ENCODE data around the gene TMEM143.
"Not testable (repeated sequence)": the region's sequence is repeated elsewhere in the genome, so short reads cannot be mapped to it uniquely, and the experiment has no call there.

The TMEM143 gene

DNA sequence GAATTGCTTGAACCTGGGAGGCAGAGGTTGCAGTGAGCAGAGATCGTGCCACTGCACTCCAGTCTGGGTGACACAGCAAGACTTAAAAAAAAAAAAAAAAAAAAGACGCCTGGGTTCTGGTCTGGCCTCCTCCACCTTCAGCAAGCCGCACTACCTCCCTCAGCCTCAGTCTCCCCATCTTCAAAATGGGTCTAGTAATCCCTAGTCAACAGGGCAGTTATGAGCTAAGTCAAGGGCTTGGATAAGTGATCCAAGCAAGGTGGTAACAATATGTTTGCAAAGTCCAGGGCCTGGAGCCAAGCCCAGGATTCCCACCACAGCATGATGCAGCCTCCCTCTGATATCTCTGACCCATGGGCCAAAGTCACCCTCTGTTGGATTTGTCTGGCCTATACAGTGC, 23.2 kb upstream of the TMEM143 start:
- H3K36me3 ChIP-seq (ENCODE audit: control insufficient read depth, insufficient read depth, low read length): peaks cover 74% of the 10 kb centered on the region
- no peaks in the 10 kb centered on the region for H3K9me3 ChIP-seq (ENCODE audit: control insufficient read depth, insufficient read depth, low read length)
- no peak overlapping the region for H3K27ac ChIP-seq (ENCODE audit: low read depth, low read length)
- H3K9ac ChIP-seq (ENCODE audit: low read depth, low read length): no peak overlapping the region
- H3K4me3 ChIP-seq (ENCODE audit: low read depth, low read length): no peak overlapping the region
- no peaks in the 10 kb centered on the region for H3K4me1 ChIP-seq (ENCODE audit: control insufficient read depth, insufficient read depth, low read length)
- H3K27me3 ChIP-seq (ENCODE audit: control insufficient read depth, insufficient read depth, low read length): no peaks in the 10 kb centered on the region

- H3K9ac ChIP-seq (ENCODE audit: low read depth, low read length): no peak overlapping the region
- H3K4me3 ChIP-seq (ENCODE audit: low read depth, low read length): no peak overlapping the region
- no peak overlapping the region for H3K27ac ChIP-seq (ENCODE audit: low read depth, low read length)
- peaks cover 83% of the 10 kb centered on the region for H3K36me3 ChIP-seq (ENCODE audit: control insufficient read depth, insufficient read depth, low read length)
- no peaks in the 10 kb centered on the region for H3K4me1 ChIP-seq (ENCODE audit: control insufficient read depth, insufficient read depth, low read length)
- H3K27me3 ChIP-seq (ENCODE audit: control insufficient read depth, insufficient read depth, low read length): no peaks in the 10 kb centered on the region
- H3K9me3 ChIP-seq (ENCODE audit: control insufficient read depth, insufficient read depth, low read length): no peaks in the 10 kb centered on the region
These were observed 21.8 kb upstream of the TMEM143 start for GRCh38 chr19:48385461-48386087.

DNA sequence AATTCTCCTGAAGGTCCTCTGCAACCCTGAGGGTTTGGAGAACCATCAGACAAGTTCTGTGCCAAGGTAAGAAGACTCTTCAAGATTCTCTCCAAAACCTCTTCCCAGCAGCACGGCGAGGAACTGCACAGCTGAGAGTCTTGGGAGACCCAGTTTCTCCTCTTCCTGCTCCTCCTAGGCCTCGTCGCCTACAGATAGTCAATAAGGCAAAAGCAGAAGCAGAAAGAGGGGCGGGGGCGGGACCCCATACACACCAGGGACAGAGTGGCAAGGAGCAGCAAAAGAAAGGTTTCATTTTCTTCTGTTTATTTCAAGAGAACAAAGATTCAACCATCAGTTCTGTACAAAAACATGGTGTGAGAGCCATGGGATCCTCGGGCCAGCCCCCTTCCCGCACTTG, 18.5 kb upstream of the TMEM143 start:
- H3K9me3 ChIP-seq (ENCODE audit: control insufficient read depth, insufficient read depth, low read length): no peaks in the 10 kb centered on the region
- H3K36me3 ChIP-seq (ENCODE audit: control insufficient read depth, insufficient read depth, low read length): peaks cover 60% of the 10 kb centered on the region

DNA sequence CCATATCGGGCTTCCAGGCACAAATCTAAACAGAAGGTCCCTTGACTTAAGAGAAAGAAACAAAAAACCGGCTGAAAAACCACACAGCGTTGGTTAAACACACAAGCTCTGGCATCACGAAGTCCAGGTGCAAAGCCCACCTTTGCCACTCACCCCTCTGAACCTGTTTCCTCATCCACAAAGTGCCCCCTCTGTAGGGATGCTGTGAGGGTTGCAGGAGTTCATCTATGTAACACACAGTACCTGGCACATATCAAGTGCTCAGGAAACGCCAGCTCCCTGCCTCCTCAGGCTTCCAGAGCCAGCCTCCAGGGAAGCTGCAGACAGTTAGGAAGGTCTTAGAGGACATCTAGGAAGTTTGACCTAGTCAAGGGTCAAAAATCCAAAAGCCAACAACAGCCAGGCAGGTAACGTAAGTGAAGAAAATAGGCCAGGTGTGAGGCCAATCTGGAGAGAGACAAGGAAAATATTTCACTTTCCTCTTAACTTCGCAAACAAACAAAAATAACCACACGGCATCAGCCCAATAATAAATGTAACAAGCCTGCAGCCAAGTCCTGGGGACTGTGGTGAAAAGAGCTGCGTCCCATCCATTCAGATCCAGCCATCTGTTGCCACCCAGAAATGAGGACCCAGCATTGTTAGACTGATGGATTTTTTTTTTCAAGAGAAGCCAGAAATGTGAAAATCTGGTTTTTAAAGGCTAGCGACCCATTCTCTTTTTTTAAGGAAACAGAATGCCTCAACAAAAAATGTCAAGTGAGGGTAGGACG, 17.6 kb upstream of the TMEM143 start:
- H3K36me3 ChIP-seq (ENCODE audit: control insufficient read depth, insufficient read depth, low read length): peaks cover 51% of the 10 kb centered on the region

More for the DNA sequence above, 18.5 kb upstream of the TMEM143 start:
- H3K4me3 ChIP-seq (ENCODE audit: low read depth, low read length): no peak overlapping the region
- H3K27me3 ChIP-seq (ENCODE audit: control insufficient read depth, insufficient read depth, low read length): no peaks in the 10 kb centered on the region
- H3K27ac ChIP-seq (ENCODE audit: low read depth, low read length): no peak overlapping the region
- no peaks in the 10 kb centered on the region for H3K4me1 ChIP-seq (ENCODE audit: control insufficient read depth, insufficient read depth, low read length)
- H3K9ac ChIP-seq (ENCODE audit: low read depth, low read length): no peak overlapping the region

GRCh38 chr19:48379058-48379457, 15.3 kb upstream of the TMEM143 start:
- H3K36me3 ChIP-seq (ENCODE audit: control insufficient read depth, insufficient read depth, low read length): peaks cover 29% of the 10 kb centered on the region
- H3K27ac ChIP-seq (ENCODE audit: low read depth, low read length): no peak overlapping the region
- H3K4me1 ChIP-seq (ENCODE audit: control insufficient read depth, insufficient read depth, low read length): no peaks in the 10 kb centered on the region
- H3K9me3 ChIP-seq (ENCODE audit: control insufficient read depth, insufficient read depth, low read length): no peaks in the 10 kb centered on the region
- no peaks in the 10 kb centered on the region for H3K27me3 ChIP-seq (ENCODE audit: control insufficient read depth, insufficient read depth, low read length)
- H3K4me3 ChIP-seq (ENCODE audit: low read depth, low read length): no peak overlapping the region
- H3K9ac ChIP-seq (ENCODE audit: low read depth, low read length): no peak overlapping the region

More for the DNA sequence above, 17.6 kb upstream of the TMEM143 start:
- Histone ChIP-seq H3K4me1 (ENCODE audit: control insufficient read depth, insufficient read depth, low read length) (no peaks in the 10 kb centered on the region), H3K9me3 (ENCODE audit: control insufficient read depth, insufficient read depth, low read length) (no peaks in the 10 kb centered on the region), H3K9ac (ENCODE audit: low read depth, low read length) (no peak overlapping the region), H3K27ac (ENCODE audit: low read depth, low read length) (no peak overlapping the region), H3K4me3 (ENCODE audit: low read depth, low read length) (no peak overlapping the region), H3K27me3 (ENCODE audit: control insufficient read depth, insufficient read depth, low read length) (no peaks in the 10 kb centered on the region)

DNA sequence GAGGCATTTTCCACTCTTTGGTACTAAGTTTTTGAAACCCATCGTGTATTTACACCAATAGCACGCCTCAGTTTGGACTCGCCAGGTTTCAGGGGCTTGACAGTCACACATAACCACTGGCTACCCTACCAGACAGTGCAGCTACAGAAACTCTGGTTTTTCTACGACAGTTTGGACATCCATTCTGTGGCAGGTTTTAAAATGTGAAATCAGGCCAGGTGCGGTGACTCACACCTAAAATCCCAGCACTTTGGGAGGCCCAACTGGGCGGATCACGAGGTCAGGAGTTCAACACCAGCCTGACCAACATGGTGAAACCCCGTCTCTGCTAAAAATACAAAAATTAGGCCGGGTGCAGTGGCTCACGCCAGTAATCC, 14.4 kb upstream of the TMEM143 start:
- H3K4me1 ChIP-seq (ENCODE audit: control insufficient read depth, insufficient read depth, low read length): no peaks in the 10 kb centered on the region
- H3K27me3 ChIP-seq (ENCODE audit: control insufficient read depth, insufficient read depth, low read length): no peaks in the 10 kb centered on the region
- H3K4me3 ChIP-seq (ENCODE audit: low read depth, low read length): no peak overlapping the region
- no peaks in the 10 kb centered on the region for H3K9me3 ChIP-seq (ENCODE audit: control insufficient read depth, insufficient read depth, low read length)
- H3K36me3 ChIP-seq (ENCODE audit: control insufficient read depth, insufficient read depth, low read length): peaks cover 21% of the 10 kb centered on the region
- H3K27ac ChIP-seq (ENCODE audit: low read depth, low read length): no peak overlapping the region
- no peak overlapping the region for H3K9ac ChIP-seq (ENCODE audit: low read depth, low read length)

- H3K4me3 ChIP-seq (ENCODE audit: low read depth, low read length): no peak overlapping the region
- no peak overlapping the region for H3K27ac ChIP-seq (ENCODE audit: low read depth, low read length)
- no peaks in the 10 kb centered on the region for H3K4me1 ChIP-seq (ENCODE audit: control insufficient read depth, insufficient read depth, low read length)
- H3K36me3 ChIP-seq (ENCODE audit: control insufficient read depth, insufficient read depth, low read length): no peaks in the 10 kb centered on the region
- no peaks in the 10 kb centered on the region for H3K27me3 ChIP-seq (ENCODE audit: control insufficient read depth, insufficient read depth, low read length)
- no peaks in the 10 kb centered on the region for H3K9me3 ChIP-seq (ENCODE audit: control insufficient read depth, insufficient read depth, low read length)
- no peak overlapping the region for H3K9ac ChIP-seq (ENCODE audit: low read depth, low read length)
These were observed 9.8 kb upstream of the TMEM143 start for GRCh38 chr19:48373567-48373966.

DNA sequence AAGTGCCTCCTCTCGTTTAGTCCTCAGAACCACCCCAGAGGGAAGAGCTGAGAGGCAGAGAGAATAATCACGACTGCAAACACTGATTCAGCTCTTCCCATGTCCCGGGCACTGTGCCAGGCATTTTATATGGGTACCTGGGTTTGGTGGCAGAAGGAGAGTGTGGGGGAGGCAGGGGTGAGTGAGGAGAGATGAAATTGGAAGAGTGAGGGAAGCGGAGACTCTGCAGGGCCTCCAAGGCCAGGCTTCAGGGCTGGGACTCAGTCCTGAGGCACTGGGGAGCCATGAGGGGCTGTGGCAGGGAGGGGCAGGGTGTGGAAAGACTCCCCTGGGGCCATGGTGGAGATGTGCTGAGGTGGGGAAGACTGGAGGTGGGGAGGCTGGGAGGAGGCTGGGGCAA, 9.2 kb upstream of the TMEM143 start:
- no peaks in the 10 kb centered on the region for H3K4me1 ChIP-seq (ENCODE audit: control insufficient read depth, insufficient read depth, low read length)
- no peak overlapping the region for H3K9ac ChIP-seq (ENCODE audit: low read depth, low read length)
- H3K9me3 ChIP-seq (ENCODE audit: control insufficient read depth, insufficient read depth, low read length): no peaks in the 10 kb centered on the region
- H3K36me3 ChIP-seq (ENCODE audit: control insufficient read depth, insufficient read depth, low read length): no peaks in the 10 kb centered on the region
- no peaks in the 10 kb centered on the region for H3K27me3 ChIP-seq (ENCODE audit: control insufficient read depth, insufficient read depth, low read length)
- no peak overlapping the region for H3K27ac ChIP-seq (ENCODE audit: low read depth, low read length)
- H3K4me3 ChIP-seq (ENCODE audit: low read depth, low read length): no peak overlapping the region

- H3K27me3 ChIP-seq (ENCODE audit: control insufficient read depth, insufficient read depth, low read length); H3K27ac ChIP-seq (ENCODE audit: low read depth, low read length); H3K9me3 ChIP-seq (ENCODE audit: control insufficient read depth, insufficient read depth, low read length); H3K4me3 ChIP-seq (ENCODE audit: low read depth, low read length); H3K36me3 ChIP-seq (ENCODE audit: control insufficient read depth, insufficient read depth, low read length); H3K4me1 ChIP-seq (ENCODE audit: control insufficient read depth, insufficient read depth, low read length); H3K9ac ChIP-seq (ENCODE audit: low read depth, low read length): not testable (repeated sequence)
These were observed 8.0 kb upstream of the TMEM143 start for GRCh38 chr19:48371771-48372170.

- H3K9me3 ChIP-seq (ENCODE audit: control insufficient read depth, insufficient read depth, low read length): no peaks in the 10 kb centered on the region
- no peaks in the 10 kb centered on the region for H3K36me3 ChIP-seq (ENCODE audit: control insufficient read depth, insufficient read depth, low read length)
- no peaks in the 10 kb centered on the region for H3K4me1 ChIP-seq (ENCODE audit: control insufficient read depth, insufficient read depth, low read length)
- H3K27me3 ChIP-seq (ENCODE audit: control insufficient read depth, insufficient read depth, low read length): no peaks in the 10 kb centered on the region
- H3K9ac ChIP-seq (ENCODE audit: low read depth, low read length): no peak overlapping the region
- no peak overlapping the region for H3K27ac ChIP-seq (ENCODE audit: low read depth, low read length)
- no peak overlapping the region for H3K4me3 ChIP-seq (ENCODE audit: low read depth, low read length)
These were observed 7.6 kb upstream of the TMEM143 start for GRCh38 chr19:48371367-48371766.

GRCh38 chr19:48370955-48371354, 7.2 kb upstream of the TMEM143 start:
- no peak overlapping the region for H3K4me3 ChIP-seq (ENCODE audit: low read depth, low read length)
- no peaks in the 10 kb centered on the region for H3K9me3 ChIP-seq (ENCODE audit: control insufficient read depth, insufficient read depth, low read length)
- H3K36me3 ChIP-seq (ENCODE audit: control insufficient read depth, insufficient read depth, low read length): no peaks in the 10 kb centered on the region
- no peak overlapping the region for H3K27ac ChIP-seq (ENCODE audit: low read depth, low read length)
- no peaks in the 10 kb centered on the region for H3K27me3 ChIP-seq (ENCODE audit: control insufficient read depth, insufficient read depth, low read length)
- H3K9ac ChIP-seq (ENCODE audit: low read depth, low read length): no peak overlapping the region
- H3K4me1 ChIP-seq (ENCODE audit: control insufficient read depth, insufficient read depth, low read length): no peaks in the 10 kb centered on the region

Measured in HUES48 (cell line).